ENCODE results near the gene ADCY5. TPM values are rescaled to one million over a fixed set of nuclear protein-coding genes. Genes with fewer than 3 reads are reported as not detected.

ADCY5 gene
- total RNA-seq, 1 experiment from 2014 or later = 0.49 TPM

DNA sequence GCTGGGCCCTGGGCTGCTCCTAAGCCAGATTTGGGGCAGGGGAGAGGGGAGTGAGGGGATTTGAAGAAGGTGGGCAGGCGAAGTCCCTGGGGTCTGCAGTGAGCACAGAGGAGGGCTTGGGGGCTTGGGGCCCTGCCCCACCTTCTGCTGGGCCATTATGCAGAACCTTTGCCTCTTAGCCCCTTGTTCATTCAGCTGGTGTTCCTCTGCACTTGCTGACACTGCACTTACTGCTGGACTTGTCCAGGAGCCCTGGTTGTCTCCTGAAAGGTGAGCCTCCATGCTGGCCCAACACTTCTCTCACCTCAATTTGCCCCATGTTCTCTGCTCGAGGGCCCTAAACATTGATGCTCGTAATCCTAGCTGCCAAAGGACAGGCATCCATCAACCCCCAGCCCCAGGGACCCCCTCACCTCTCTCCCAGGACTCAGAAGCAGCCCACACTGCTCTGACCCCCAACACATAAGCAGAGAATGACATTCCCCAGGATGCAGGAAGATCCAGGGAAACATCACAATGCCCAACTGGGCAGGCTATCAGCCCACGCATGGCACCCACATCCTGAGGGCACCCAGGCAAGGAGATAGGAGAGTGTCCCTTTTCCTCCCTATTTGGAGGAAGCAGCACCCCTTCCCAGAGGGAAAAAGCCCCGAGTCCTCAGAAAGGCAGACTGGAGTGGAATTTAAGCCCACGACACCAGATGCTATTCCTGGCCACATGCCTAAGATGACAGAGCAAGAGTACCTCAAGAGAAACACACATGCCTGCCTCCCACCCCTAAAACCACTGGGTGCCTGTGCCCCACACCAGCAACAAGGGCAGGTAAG is 76.8 kb downstream of the ADCY5 start:
- H3K4me2 ChIP-seq (ENCODE audit: low read length) = no peak overlapping the region
- H3K9me3 ChIP-seq (ENCODE audit: control insufficient read depth in 1 of 2, insufficient read depth in 1 of 2, low read depth in 1 of 2, low read length in 2 of 2) = no peaks in the 10 kb centered on the region
- BruUV-seq (replicated peaks) = no TSS peak
- POLR2A ChIA-PET = no interaction called here
- H3K4me1 ChIP-seq (ENCODE audit: control insufficient read depth in 1 of 2, insufficient read depth in 2 of 2, low read length in 2 of 2) = no peaks in the 10 kb centered on the region
- H3K27ac ChIP-seq (ENCODE audit: low read depth, low read length) = no peak overlapping the region
- TF ChIP-seq MAX (IDR thresholded peaks at IDR 0.05) (no peak), ATF3 (IDR thresholded peaks at IDR 0.05) (no peak), ELF1 (IDR thresholded peaks at IDR 0.05; ENCODE audit: borderline replicate concordance, low read depth) (no peak), POLR2AphosphoS5 (IDR thresholded peaks at IDR 0.05; ENCODE audit: low read depth, low read length) (no peak), ZFX (IDR thresholded peaks at IDR 0.05) (no peak), ZBTB33 (IDR thresholded peaks at IDR 0.05; ENCODE audit: extremely low read depth, insufficient replicate concordance, low read length) (no peak), YY1 (IDR thresholded peaks at IDR 0.05; ENCODE audit: extremely low read depth, insufficient replicate concordance, low read depth, low read length) (no peak), TCF7L2 (IDR thresholded peaks at IDR 0.05; ENCODE audit: borderline replicate concordance, extremely low read depth, insufficient read depth, insufficient read length) (no peak), RAD21 (IDR thresholded peaks at IDR 0.05; ENCODE audit: low read depth) (no peak), JUND (IDR thresholded peaks at IDR 0.05) (no peak), SIN3A (IDR thresholded peaks at IDR 0.05; ENCODE audit: low read depth) (no peak), CBX3 (IDR thresholded peaks at IDR 0.05; ENCODE audit: low read depth) (no peak), CEBPB (IDR thresholded peaks at IDR 0.05; ENCODE audit: low read depth) (no peak), EZH2 (IDR thresholded peaks at IDR 0.05) (no peak), SP1 (IDR thresholded peaks at IDR 0.05; ENCODE audit: low read depth) (no peak)
- TF ChIP-seq, protein P1, sequence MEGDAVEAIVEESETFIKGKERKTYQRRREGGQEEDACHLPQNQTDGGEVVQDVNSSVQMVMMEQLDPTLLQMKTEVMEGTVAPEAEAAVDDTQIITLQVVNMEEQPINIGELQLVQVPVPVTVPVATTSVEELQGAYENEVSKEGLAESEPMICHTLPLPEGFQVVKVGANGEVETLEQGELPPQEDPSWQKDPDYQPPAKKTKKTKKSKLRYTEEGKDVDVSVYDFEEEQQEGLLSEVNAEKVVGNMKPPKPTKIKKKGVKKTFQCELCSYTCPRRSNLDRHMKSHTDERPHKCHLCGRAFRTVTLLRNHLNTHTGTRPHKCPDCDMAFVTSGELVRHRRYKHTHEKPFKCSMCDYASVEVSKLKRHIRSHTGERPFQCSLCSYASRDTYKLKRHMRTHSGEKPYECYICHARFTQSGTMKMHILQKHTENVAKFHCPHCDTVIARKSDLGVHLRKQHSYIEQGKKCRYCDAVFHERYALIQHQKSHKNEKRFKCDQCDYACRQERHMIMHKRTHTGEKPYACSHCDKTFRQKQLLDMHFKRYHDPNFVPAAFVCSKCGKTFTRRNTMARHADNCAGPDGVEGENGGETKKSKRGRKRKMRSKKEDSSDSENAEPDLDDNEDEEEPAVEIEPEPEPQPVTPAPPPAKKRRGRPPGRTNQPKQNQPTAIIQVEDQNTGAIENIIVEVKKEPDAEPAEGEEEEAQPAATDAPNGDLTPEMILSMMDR (IDR thresholded peaks at IDR 0.05 in 2 of 3, conservative IDR thresholded peaks at IDR 0.05 in 1 of 3; ENCODE audit: borderline replicate concordance in 1 of 3, insufficient read depth in 1 of 3, low read depth in 2 of 3, low read length in 2 of 3) = no peak
- TF ChIP-seq, protein P2, sequence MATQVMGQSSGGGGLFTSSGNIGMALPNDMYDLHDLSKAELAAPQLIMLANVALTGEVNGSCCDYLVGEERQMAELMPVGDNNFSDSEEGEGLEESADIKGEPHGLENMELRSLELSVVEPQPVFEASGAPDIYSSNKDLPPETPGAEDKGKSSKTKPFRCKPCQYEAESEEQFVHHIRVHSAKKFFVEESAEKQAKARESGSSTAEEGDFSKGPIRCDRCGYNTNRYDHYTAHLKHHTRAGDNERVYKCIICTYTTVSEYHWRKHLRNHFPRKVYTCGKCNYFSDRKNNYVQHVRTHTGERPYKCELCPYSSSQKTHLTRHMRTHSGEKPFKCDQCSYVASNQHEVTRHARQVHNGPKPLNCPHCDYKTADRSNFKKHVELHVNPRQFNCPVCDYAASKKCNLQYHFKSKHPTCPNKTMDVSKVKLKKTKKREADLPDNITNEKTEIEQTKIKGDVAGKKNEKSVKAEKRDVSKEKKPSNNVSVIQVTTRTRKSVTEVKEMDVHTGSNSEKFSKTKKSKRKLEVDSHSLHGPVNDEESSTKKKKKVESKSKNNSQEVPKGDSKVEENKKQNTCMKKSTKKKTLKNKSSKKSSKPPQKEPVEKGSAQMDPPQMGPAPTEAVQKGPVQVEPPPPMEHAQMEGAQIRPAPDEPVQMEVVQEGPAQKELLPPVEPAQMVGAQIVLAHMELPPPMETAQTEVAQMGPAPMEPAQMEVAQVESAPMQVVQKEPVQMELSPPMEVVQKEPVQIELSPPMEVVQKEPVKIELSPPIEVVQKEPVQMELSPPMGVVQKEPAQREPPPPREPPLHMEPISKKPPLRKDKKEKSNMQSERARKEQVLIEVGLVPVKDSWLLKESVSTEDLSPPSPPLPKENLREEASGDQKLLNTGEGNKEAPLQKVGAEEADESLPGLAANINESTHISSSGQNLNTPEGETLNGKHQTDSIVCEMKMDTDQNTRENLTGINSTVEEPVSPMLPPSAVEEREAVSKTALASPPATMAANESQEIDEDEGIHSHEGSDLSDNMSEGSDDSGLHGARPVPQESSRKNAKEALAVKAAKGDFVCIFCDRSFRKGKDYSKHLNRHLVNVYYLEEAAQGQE (IDR thresholded peaks at IDR 0.05; ENCODE audit: low read depth) = no peak
- H2AFZ ChIP-seq (ENCODE audit: low read depth, low read length, poor library complexity, severe bottlenecking) = no peak overlapping the region
- H4K20me1 ChIP-seq (ENCODE audit: insufficient read depth) = no peaks in the 10 kb centered on the region
- RAD21 ChIA-PET (ENCODE audit: low non-redundant PET in 1 of 2, low total read pairs in 2 of 2, uncharacterized antibody in 2 of 2, unreplicated experiment in 2 of 2) = no interaction called here
- no peak for DNase-seq (ENCODE audit: low read depth, low spot score)
- no peak overlapping the region for H3K9ac ChIP-seq (ENCODE audit: low read length)
- no peaks in the 10 kb centered on the region for H3K36me3 ChIP-seq (ENCODE audit: control insufficient read depth in 1 of 2, insufficient read depth in 2 of 2, low read length in 2 of 2)
- CTCF ChIA-PET = interaction anchor here (0.8 to 1.0 kb wide), 2 partner anchors 9 to 65 kb away, joined by 3 read pairs; no protein-coding TSS in a partner anchor
- H3K4me3 ChIP-seq (replicated peaks in 1 of 2; ENCODE audit: low read depth in 1 of 2, low read length in 2 of 2) = no peak overlapping the region
- no peaks in the 10 kb centered on the region; the same call in 1 of the 2 replicates for H3K27me3 ChIP-seq (ENCODE audit: insufficient read depth, low read length)
- no peaks in the 10 kb centered on the region for H3K9me2 ChIP-seq (ENCODE audit: insufficient read depth)
- ATAC-seq = no peak
- H3K79me2 ChIP-seq (ENCODE audit: insufficient read depth, low read length) = no peaks in the 10 kb centered on the region
- intact Hi-C loops (cut with micrococcal nuclease) = no loop called here
